HG02678 (cell line): ENCODE measurements around the gene BFSP2.

ENCODE experiments used
- ATAC-seq: cut with Tn5 transposase; IDR thresholded peaks from one replicate; pipeline ENCODE4 v1.9.1; 2021; ENCODE audit warnings: mild to moderate bottlenecking, moderate library complexity; ENCODE audit not compliant: unreplicated experiment

The BFSP2 gene

DNA sequence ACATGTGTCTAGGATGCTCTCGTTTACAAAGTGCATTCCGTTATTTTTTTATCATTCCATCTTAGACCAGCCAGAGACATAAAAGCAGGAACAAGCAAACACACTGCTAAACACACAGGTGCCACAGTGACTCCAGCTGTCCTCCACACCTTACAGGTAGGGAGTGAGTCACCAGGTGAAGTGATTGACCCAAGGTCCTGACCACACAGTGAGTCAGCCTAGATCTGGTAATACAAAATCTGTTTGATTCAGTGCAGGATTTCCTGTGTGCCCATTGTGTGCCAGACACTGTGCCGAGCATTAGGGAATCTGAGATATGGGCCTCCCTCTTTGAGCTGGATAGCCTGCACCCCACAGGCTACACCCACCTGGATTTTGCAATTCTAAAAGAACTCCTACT is 16.7 kb upstream of the BFSP2 start:
- ATAC-seq: no peak

DNA sequence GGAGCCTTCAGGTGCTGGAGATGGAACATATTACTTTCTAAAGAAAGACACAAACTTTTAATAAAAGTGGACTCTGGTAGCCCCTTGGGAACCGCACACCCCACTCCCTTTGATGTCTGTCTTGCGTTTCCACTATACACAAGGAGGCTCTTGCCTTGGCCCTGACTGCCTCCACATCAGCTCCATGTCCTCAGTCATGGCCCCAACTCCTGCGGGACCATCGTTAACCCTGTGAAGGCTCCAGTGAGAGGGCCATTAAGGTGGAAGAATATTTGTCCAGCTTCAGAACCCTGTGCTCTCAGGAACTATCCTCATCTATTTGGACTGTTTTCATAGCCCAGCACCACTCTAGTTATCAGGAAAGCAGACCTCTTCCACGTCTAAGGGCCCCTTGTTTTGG is 16.1 kb upstream of the BFSP2 start:
- no peak for ATAC-seq

DNA sequence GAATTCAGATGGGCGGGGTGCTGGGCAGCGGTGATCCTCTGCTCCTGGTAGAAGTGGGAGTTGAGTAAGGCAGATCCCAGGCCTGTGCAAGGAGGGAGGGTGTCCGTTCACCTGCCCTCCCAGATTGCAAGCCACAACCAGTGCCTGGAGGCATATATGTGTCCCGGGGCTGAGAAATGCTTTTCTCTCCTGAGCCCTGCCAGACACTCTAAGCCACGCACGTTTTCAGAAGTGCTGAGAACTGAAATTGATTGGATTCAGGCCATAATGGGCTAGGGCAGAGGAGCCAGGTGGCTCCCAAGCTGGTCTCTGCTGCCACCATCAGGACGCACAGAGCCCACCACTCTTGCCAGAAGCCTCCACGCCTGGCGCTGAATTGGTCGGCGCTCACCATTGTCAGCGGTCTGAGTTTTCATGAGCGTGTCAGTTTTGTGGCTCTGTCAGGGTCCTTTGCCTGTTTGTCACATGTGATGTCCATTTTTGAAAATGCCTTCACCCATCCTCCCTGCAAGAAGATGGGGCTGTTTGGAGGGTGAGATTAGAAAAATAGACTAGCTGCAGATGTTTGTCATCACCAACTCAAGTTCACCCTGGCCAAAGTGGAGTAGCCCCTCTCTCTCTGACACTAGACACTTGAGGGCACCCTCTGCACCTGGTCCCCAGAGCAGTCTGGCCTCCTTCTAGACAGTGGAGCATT is 15.4 kb upstream of the BFSP2 start:
- peak; percentile 76 for ATAC-seq

DNA sequence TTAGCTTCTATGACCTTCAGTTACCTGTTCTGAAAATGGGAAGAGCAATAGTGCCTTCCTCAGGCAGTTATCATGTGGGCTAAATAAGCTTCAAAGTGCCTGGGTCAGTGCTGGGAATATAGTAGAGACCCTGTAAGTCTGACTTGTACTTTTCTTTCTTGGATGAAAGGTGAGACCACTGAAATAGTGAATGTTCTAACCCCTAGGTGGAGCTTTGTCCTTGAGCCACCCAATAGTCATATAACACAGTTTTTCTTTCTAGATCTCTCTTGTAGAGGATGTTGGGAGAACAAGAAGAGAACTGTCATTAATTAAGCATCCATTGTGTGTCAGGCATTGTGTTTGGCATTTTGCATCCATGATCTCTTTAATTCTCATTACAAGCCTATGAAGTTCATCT is 13.0 kb upstream of the BFSP2 start:
- no peak for ATAC-seq

DNA sequence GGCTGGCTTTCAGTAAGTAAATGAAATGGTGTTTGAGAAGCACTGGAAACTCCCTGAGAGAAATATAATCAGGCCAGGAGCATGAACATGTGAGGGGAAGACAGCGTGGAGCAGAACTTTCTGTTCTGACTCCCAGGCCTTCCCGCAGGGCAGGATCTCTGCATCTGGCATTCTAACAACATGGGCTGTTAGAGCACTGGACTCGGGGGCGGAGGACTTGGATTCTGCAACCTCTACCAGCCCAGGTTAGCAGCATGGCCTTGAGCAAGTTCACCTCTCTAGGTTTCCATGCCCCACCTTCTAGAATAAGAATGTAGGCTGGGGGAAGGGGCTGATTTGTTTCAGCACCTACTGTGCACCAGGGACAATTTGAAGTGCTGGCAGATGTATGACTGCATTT is 12.5 kb upstream of the BFSP2 start:
- no peak for ATAC-seq

DNA sequence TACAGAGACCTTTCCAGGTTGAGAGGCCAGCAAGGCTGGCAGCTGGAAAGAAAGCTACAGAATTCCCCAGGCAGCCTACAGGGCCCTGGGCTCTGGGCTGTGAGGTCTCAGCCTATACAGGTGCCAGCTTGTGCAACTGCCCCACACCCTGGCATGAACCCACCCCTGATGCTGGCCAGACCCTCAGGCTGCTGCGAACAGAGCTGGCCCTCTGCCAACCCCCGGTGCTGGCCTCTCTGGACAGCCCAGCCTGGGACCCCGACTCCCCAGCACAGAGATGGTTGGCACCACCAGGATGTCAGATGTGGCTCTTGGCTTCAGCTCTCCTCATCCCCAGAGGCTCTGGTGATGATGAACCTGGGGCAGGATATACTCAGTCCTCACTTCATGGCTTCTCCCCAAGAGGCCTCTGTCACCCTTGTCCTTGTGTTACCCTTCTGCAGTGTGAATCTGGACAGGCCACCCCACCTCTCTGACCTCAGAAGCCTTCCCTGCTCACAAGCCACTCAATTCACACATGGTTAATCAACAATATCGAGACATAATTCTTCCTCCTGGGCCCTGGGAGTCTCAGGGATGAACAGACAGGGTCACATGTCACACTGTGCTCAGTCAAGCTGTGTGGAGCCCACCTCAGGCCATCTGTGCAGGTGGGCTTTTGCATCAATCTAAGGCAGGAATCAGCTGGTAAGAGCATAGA is 11.0 kb upstream of the BFSP2 start:
- ATAC-seq: no peak

DNA sequence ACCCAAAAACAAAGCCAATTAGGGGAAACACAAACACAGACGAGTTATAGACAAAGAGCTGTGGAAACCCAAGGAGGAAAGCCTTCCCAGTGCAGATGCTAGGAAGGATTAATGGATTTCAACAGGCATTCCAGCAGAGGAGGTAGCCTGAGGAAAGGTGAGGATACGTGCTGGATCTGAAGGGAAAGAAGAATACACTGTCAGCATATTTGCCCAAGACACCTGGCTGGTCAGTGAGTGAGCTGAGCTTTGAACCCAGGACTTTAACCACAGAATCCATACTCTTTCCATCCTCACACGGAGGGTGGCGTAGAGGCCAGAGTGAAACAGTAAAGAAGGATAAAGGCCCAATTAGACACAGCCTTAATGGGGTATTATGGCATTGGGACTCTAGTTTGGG is 9.1 kb upstream of the BFSP2 start:
- ATAC-seq: no peak

DNA sequence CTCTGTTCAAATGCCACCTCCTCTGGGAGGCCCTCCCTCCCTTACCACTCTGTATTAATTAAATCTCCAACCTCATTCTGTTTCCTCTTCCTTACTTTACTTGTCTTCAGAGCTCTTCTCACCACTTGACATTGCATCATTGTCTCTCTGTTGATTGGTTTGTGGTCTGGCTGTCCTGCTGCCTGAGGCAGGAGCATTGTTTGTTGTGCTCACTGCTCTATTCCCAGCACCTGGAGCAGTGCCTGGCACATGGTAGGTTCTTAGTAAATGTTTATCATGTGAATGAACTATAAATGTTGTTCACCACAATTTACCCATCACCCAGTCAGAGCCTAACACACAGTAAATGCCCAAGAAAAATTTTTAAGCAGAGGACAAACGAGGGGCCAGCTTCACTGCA is 6.7 kb upstream of the BFSP2 start:
- ATAC-seq: no peak

DNA sequence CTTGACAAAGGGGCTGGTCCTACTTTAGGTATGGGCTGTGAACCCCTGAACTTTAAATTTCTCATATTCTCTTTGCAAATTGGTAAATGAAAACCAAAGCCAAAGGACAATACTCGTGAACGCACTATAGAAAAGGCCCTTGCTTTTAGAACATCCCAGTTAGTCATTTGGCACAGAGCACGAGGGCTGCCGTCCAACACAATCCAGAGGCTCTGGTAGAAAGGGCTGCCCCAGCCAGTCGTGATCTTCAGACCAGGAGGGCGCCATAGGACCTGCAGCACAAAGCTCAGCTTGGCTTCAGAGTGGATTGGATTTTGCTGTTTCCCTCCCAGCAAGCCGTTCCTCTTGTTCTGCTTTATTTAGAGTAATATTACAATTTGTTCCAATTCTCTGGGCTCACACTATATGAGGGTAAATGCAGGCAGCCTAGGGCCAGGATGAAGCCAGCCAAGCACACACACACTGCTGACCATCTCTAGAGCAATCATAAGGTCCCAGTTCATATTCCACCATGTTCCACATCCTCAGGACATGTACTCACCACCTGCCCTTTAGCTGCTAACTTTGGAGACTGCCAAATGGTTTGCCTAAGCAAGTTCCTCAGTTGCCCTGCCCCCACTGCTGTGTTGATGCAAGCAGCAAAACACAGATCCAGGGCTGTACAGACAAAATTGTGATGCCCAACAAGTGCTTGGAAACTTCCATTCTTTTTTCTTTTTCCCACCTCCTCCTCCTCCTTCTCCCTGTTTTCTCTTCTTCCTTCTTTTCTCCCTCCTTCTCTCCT is 6.0 kb upstream of the BFSP2 start:
- ATAC-seq: no peak

DNA sequence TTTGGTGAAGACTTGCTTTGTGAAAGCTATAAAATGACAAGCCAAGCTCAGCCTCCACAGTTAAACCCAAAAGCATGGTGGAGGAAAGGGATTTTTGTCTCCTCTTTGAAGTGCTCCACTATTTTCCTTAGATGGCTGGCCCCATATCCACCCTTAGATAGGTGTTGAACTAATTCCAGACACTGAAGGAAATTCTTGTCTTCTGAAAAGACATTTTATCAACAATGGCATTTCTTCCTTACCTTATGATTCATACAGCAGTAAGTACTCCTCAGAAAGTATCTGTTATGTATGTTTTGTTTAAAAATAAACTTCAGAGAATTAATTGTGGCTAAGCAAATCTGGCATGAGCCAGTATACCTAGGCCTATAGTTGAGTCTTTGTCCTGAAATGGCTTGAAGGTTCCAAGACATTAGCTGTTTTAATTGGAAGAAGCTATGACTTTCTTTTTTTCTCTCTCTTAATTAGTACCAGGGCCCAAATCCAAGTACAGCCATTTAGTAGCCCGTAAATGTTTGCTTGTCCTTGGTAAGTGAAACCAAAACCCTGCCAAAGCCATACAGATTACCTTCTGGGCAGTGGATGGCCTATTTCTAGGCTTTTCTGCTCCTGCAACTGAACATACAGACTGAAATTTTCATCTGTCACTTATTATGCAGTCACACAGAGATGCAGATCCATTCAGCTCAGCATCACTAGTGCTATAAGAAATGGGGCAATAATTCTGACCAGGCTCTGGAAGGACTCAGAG is 5.1 kb upstream of the BFSP2 start:
- ATAC-seq: no peak

DNA sequence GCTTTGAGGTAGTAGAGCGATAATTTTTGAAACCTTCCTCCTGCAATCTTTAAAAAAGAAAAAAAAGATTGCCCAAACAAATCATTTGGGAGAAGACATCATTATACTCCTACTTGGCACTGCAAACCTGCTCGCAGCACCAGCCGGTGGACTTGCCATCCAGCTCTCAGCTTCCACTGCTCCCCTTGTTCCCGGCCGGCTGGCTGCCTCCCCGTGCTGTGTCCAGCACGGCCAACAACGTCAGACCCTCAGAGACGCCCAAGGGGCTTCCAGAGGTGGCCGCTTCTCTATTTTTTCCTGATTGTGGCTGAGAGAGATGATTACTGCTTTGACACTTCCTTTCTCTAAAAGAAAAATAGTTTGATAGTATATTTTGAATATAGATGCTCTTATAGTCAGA is 3.0 kb upstream of the BFSP2 start:
- ATAC-seq: no peak

DNA sequence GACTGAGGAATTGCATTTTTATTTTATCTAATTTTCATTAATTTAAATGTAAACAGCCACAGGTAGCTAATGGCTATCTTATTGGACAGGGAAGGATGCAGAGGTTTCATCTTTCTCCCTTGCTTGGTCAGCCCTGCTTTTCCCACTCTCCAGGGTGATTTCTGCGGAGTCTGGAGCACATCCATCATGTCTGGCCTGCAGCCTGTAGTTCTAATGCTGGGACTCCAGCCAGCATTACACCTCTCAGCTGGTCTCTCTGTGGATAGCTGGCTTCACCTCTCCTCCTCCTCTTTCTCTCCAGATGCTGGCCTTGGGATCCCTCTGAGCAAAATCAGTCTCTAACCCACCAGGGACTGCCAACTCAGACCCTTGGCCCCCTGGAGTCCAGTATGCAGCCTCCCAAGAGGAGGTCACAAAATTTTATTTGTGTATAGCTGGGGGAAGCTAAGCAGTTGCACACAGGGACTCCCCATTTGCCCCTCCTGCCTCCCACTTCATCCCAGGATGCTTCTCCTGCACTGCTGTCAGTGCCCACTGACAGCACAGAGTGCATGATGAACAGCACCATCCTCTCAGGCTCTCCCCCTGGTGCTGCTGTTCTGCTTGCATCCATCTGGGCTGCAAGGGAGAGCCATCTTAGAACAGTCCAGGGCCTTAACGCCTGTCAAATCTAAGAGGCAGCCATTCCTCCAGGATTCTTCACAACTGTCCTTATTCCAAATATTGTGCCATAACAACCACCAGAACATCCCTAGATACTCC is 1.7 kb downstream of the BFSP2 start:
- no peak for ATAC-seq

DNA sequence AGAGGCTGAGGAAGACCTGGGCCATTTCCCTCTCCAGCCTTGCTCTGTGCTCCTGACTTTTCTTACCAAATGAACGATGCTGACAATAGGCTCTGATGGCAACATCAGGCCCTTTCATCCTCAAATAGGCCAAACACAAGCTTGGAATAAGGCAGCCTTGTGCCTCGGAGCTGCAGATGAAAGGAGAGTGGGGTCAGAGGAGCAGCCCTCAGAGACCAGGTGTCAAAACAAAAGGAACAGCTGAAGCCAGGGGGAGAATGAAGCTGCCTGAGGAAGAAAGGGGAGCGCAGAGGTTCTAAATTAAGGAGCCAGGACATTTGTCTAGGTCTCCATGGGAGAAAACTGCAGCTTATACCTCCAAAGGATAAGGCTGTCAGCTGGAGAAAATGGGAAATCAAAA is 5.1 kb downstream of the BFSP2 start:
- ATAC-seq: no peak

DNA sequence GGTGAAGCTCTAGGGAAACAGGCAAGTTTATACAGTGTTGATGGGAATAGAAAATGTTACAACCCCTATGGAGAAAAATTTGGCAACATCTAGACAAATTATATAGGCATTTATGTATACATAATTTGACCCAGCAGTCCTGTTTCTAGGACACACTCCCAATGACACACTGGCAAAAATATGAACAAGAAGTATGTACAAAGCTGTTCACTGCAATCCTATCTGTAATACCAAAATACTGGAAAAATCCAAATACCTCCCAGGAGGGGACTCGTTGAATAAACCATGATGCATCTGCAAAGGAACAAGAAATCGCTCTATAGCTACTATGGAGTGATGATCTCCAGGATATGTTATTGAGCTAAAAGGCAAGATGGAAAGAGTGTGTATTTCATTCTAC is 8.5 kb downstream of the BFSP2 start:
- no peak for ATAC-seq

DNA sequence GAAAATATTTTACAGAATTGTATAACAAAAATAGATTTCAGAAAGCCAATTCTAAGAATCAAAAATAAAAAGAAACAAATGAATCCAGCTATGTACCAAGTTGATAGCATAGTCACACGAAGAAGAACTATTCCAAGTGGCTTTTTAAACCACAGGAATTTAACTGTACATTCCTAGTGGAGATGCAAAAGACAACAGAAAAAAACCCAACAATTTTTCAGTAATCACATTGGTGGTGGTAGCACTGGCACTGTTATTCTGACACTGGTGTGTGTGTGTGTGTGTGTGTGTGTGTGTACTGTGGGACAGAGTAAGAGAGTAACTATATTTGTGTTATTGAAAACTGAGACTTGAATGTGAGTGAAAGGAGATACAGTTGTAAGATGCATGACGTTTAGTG is 9.1 kb downstream of the BFSP2 start:
- no peak for ATAC-seq

DNA sequence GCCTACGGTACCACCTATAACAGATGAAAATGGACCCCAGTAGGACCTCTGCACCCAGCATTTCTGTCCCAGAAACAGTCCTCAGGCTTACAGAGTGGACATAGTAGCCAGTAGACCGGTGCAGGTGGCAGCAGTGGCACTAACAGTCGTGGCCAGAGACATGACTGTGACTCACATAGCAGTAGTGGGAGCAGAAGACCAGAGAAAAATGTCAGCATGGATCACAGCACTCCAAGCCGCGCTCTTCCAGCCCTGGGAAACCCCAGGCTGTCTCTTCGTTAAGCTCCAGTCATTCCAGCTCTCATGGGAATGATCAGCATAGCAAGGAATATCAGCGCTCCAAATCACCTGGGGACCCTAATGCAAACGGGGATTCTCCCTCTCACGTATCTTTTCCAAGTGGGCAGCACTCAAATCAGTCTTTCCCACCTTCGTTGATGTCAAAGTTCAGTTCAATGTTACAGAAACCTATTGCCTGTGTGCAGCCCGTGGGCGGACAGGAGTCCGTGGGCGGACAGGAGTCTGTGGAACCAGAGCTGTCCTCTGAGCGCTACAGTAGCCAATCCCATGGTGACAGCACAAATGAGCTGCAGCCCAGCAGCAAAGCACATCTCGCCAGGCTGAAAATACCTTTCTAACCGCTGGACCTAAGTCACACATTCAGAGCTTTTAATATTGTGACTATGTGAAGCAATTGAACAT is 10.5 kb downstream of the BFSP2 start:
- no peak for ATAC-seq

DNA sequence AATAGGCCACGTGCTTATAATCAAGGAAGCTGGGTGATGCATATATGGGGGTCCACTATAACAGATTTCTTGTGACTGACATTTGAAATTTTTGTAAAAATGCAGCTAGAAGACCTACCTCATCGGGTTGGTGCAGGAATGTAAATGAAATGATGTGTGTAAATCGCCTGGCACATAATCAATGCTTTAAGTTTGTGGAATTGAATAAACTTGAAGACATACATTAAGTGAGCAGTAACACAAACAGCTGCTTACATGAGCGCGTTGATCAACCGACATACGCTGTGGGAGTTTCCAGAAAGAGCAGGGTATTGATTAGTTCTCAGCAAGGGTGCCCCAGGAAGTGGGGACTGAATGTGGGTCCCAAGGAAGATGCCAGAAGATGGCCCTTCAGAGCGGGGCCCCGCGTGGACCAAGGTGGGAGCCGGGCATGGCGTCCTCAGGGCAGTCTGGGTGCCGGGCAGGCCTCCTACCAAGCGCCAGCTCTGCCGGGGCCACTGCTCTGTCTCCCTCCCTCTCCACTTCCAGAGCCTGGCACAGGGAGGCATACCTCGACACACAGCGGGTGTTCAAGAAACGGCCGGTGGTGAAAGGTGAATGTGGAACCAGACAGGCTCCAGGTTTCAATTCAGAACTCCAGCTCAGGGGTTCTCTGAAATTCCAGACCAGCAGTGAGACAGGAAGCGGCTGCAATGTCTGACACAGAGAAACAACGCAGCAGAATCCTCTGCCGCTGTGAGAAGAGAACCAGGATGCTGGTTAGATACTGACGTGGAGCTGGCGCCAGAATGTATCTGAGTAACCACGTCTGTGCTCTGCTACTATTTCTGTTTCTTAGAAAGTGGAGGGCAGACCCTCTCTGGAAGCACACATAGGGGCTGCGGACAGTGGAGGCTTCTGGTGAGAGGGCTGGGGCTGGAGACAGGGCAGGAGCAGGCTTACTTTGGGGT is 12.6 kb downstream of the BFSP2 start:
- no peak for ATAC-seq

DNA sequence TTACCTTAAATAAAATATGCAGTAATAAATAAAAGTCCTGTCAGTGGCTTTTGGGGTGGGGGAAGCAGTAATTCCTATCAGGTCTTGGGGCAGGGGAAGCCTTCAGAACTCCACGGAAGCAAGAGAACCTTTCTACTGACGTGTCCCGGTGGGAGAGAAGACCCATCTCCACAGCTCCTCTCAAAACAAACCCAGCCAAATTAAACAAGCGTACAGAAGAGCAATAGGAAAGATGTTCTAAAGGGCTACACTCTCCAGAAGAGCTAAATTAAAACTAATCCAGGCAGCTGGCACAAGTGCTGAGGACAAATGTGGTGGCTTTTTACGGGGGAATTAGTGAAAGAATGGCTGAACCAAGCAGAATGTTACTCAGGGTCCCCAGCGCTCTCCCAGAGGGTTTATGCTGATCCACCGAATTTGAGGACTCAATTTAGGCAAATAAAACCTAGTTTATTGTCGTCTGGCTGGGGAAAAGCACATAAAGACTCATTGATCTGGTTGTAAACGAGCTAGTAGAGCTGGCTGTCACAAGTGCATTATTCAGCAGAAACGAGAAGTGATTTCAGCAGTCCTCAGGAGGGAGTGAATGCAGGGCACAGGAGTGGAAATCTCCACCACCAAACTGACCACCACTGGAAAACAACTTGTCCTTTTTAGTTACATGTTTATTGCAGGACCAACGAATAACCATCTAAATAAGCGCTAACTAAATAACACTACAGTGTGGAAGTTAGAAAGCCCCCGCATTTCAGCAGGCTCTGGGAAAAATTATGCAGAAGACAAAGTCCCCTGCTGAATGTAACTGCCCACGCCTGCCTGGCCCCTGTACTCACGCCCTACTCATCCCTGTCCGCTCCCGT is 13.5 kb downstream of the BFSP2 start:
- no peak for ATAC-seq
